ENCODE measurements around the gene USP27X. TPM values are rescaled to one million over a fixed set of nuclear protein-coding genes. Genes with fewer than 3 reads are reported as not detected.

USP27X gene
- total RNA-seq, 1 donor, result 3.6 TPM

GRCh38 chrX:49844611-49845010 lies 34.7 kb upstream of the USP27X start:
- no peak for DNase-seq (ENCODE audit: insufficient read length, low spot score, missing footprints)
- Histone ChIP-seq H3K79me2 (ENCODE audit: insufficient read depth, low read length) (no peaks in the 10 kb centered on the region), H3K4me3 (ENCODE audit: insufficient read depth, low read length) (no peak overlapping the region), H3K9me3 (ENCODE audit: low read depth, low read length) (no peaks in the 10 kb centered on the region), H2AFZ (ENCODE audit: low read length) (no peak overlapping the region), H3K27me3 (ENCODE audit: insufficient read depth, low read length) (peaks cover 7% of the 10 kb centered on the region), H3K4me1 (ENCODE audit: insufficient read depth, low read length) (no peaks in the 10 kb centered on the region), H3K36me3 (ENCODE audit: insufficient read depth, low read length) (no peaks in the 10 kb centered on the region), H3K27ac (ENCODE audit: low read depth, low read length) (no peak overlapping the region), H4K20me1 (ENCODE audit: insufficient read depth, low read length) (no peaks in the 10 kb centered on the region), H3K4me2 (ENCODE audit: insufficient read depth, low read length) (no peak overlapping the region)
- no peak for TF ChIP-seq CTCF (IDR thresholded peaks at IDR 0.05; ENCODE audit: extremely low read depth, low read depth, low read length)

- Histone ChIP-seq H3K9me3 (ENCODE audit: low read depth, low read length) (no peaks in the 10 kb centered on the region), H3K36me3 (ENCODE audit: insufficient read depth, low read length) (no peaks in the 10 kb centered on the region), H3K27me3 (ENCODE audit: insufficient read depth, low read length) (peaks cover 7% of the 10 kb centered on the region), H3K4me2 (ENCODE audit: insufficient read depth, low read length) (no peak overlapping the region), H2AFZ (ENCODE audit: low read length) (no peak overlapping the region), H3K79me2 (ENCODE audit: insufficient read depth, low read length) (no peaks in the 10 kb centered on the region), H3K27ac (ENCODE audit: low read depth, low read length) (no peak overlapping the region), H3K4me1 (ENCODE audit: insufficient read depth, low read length) (no peaks in the 10 kb centered on the region), H4K20me1 (ENCODE audit: insufficient read depth, low read length) (no peaks in the 10 kb centered on the region), H3K4me3 (ENCODE audit: insufficient read depth, low read length) (no peak overlapping the region)
- DNase-seq (ENCODE audit: insufficient read length, low spot score, missing footprints), result no peak
- TF ChIP-seq CTCF (IDR thresholded peaks at IDR 0.05; ENCODE audit: extremely low read depth, low read depth, low read length), result no peak
Measured at GRCh38 chrX:49845701-49846403, 33.4 kb upstream of the USP27X start.

- no peaks in the 10 kb centered on the region for H4K20me1 ChIP-seq (ENCODE audit: insufficient read depth, low read length)
- no peaks in the 10 kb centered on the region for H3K9me3 ChIP-seq (ENCODE audit: low read depth, low read length)
- H3K4me1 ChIP-seq (ENCODE audit: insufficient read depth, low read length), result no peaks in the 10 kb centered on the region
- DNase-seq (ENCODE audit: insufficient read length, low spot score, missing footprints), result no peak
- H3K79me2 ChIP-seq (ENCODE audit: insufficient read depth, low read length), result no peaks in the 10 kb centered on the region
- H3K27me3 ChIP-seq (ENCODE audit: insufficient read depth, low read length), result peaks cover 7% of the 10 kb centered on the region
- H3K4me3 ChIP-seq (ENCODE audit: insufficient read depth, low read length), result no peak overlapping the region
- TF ChIP-seq CTCF (IDR thresholded peaks at IDR 0.05; ENCODE audit: extremely low read depth, low read depth, low read length), result no peak
- no peak overlapping the region for H2AFZ ChIP-seq (ENCODE audit: low read length)
- no peaks in the 10 kb centered on the region for H3K36me3 ChIP-seq (ENCODE audit: insufficient read depth, low read length)
- H3K27ac ChIP-seq (ENCODE audit: low read depth, low read length), result no peak overlapping the region
- H3K4me2 ChIP-seq (ENCODE audit: insufficient read depth, low read length), result no peak overlapping the region
Measured at GRCh38 chrX:49846522-49846921, 32.8 kb upstream of the USP27X start.

- TF ChIP-seq CTCF (IDR thresholded peaks at IDR 0.05; ENCODE audit: extremely low read depth, low read depth, low read length), result no peak
- peaks cover 3% of the 10 kb centered on the region for H3K9me3 ChIP-seq (ENCODE audit: low read depth, low read length)
- no peaks in the 10 kb centered on the region for H3K4me1 ChIP-seq (ENCODE audit: insufficient read depth, low read length)
- H3K4me3 ChIP-seq (ENCODE audit: insufficient read depth, low read length), result no peak overlapping the region
- no peak overlapping the region for H2AFZ ChIP-seq (ENCODE audit: low read length)
- no peak for DNase-seq (ENCODE audit: insufficient read length, low spot score, missing footprints)
- no peaks in the 10 kb centered on the region for H3K36me3 ChIP-seq (ENCODE audit: insufficient read depth, low read length)
- peaks cover 4% of the 10 kb centered on the region for H3K27me3 ChIP-seq (ENCODE audit: insufficient read depth, low read length)
- no peaks in the 10 kb centered on the region for H3K79me2 ChIP-seq (ENCODE audit: insufficient read depth, low read length)
- H3K4me2 ChIP-seq (ENCODE audit: insufficient read depth, low read length), result no peak overlapping the region
- H4K20me1 ChIP-seq (ENCODE audit: insufficient read depth, low read length), result no peaks in the 10 kb centered on the region
- no peak overlapping the region for H3K27ac ChIP-seq (ENCODE audit: low read depth, low read length)
Measured at GRCh38 chrX:49848275-49848674, 31.0 kb upstream of the USP27X start.

All from osteoblast (primary cell).